Ectodermal cell (in vitro differentiated cells): ENCODE measurements around the gene THSD4.

Source experiments
- H3K27ac ChIP-seq: 2 replicates; pipeline ENCODE4 v1.7.0; 2013; ENCODE audit warnings: mild to moderate bottlenecking, low read depth, low read length; ENCODE audit not compliant: insufficient read depth, poor library complexity, severe bottlenecking
- H3K27me3 ChIP-seq: 2 replicates; pipeline ENCODE4 v1.7.0; 2013; ENCODE audit warnings: mild to moderate bottlenecking, low read length; ENCODE audit not compliant: insufficient read depth, control insufficient read depth, poor library complexity, severe bottlenecking
- H3K36me3 ChIP-seq: one replicate; pipeline ENCODE4 v1.7.0; 2013; ENCODE audit warnings: low read length; ENCODE audit not compliant: control insufficient read depth, insufficient read depth
- H3K4me1 ChIP-seq: one replicate; pipeline ENCODE4 v1.7.0; 2013; ENCODE audit warnings: low read length; ENCODE audit not compliant: control insufficient read depth, insufficient read depth
- H3K4me3 ChIP-seq: 2 replicates; pipeline ENCODE4 v1.7.0; 2013; ENCODE audit warnings: low read depth, low read length, control low read depth; ENCODE audit not compliant: insufficient read depth
- H3K9me3 ChIP-seq: 2 replicates; pipeline ENCODE4 v1.7.0; 2013; ENCODE audit warnings: mild to moderate bottlenecking, low read length, moderate library complexity; ENCODE audit not compliant: control insufficient read depth
- WGBS, 2 experiments: methylation state at CpG; one replicate each; pipeline ENCODE4 v1.1.7; 2013; ENCODE audit warnings: missing lambda C conversion rate in 2 of 2; 5-methylcytosine and 5-hydroxymethylcytosine counted together

The THSD4 gene

GRCh38 chr15:71734709-71735384, 619.6 kb downstream of the THSD4 start:
- H3K4me1 ChIP-seq = no peaks in the 10 kb centered on the region
- H3K9me3 ChIP-seq = no peaks in the 10 kb centered on the region
- no peaks in the 10 kb centered on the region for H3K27me3 ChIP-seq
- WGBS, 2 experiments = 90% methylated on average over 4 of the region's 4 CpGs
- H3K27ac ChIP-seq = no peak overlapping the region
- H3K4me3 ChIP-seq = no peak overlapping the region
- H3K36me3 ChIP-seq = no peaks in the 10 kb centered on the region

GRCh38 chr15:71735385-71735757, 620.1 kb downstream of the THSD4 start:
- WGBS, 2 experiments = 88 to 90% methylated on average over 2 of the region's 2 CpGs

GRCh38 chr15:71736286-71736947, 621.1 kb downstream of the THSD4 start:
- 91 to 92% methylated on average over 5 of the region's 6 CpGs for WGBS, 2 experiments
- no peaks in the 10 kb centered on the region for H3K27me3 ChIP-seq
- no peaks in the 10 kb centered on the region for H3K4me1 ChIP-seq
- no peak overlapping the region for H3K4me3 ChIP-seq
- H3K9me3 ChIP-seq = no peaks in the 10 kb centered on the region
- no peaks in the 10 kb centered on the region for H3K36me3 ChIP-seq
- H3K27ac ChIP-seq = no peak overlapping the region

More at GRCh38 chr15:71735385-71735757, 620.1 kb downstream of the THSD4 start:
- Histone ChIP-seq H3K27me3 (no peaks in the 10 kb centered on the region), H3K36me3 (no peaks in the 10 kb centered on the region), H3K9me3 (no peaks in the 10 kb centered on the region), H3K4me3 (no peak overlapping the region), H3K4me1 (no peaks in the 10 kb centered on the region), H3K27ac (no peak overlapping the region)

GRCh38 chr15:71737761-71738160, 622.5 kb downstream of the THSD4 start:
- Histone ChIP-seq H3K4me3 (no peak overlapping the region), H3K36me3 (no peaks in the 10 kb centered on the region), H3K27me3 (no peaks in the 10 kb centered on the region), H3K9me3 (no peaks in the 10 kb centered on the region), H3K4me1 (no peaks in the 10 kb centered on the region), H3K27ac (no peak overlapping the region)
- WGBS, 2 experiments = 94 to 95% methylated on average over 16 of the region's 16 CpGs

GRCh38 chr15:71739355-71739754, 624.1 kb downstream of the THSD4 start:
- Histone ChIP-seq H3K4me3 (no peak overlapping the region), H3K36me3 (no peaks in the 10 kb centered on the region), H3K4me1 (no peaks in the 10 kb centered on the region), H3K9me3 (no peaks in the 10 kb centered on the region), H3K27me3 (no peaks in the 10 kb centered on the region), H3K27ac (no peak overlapping the region)
- WGBS, 2 experiments = 82 to 86% methylated on average over 1 of the region's 1 CpG

- Histone ChIP-seq H3K4me1 (no peaks in the 10 kb centered on the region), H3K9me3 (no peaks in the 10 kb centered on the region), H3K27ac (no peak overlapping the region), H3K4me3 (no peak overlapping the region), H3K27me3 (no peaks in the 10 kb centered on the region), H3K36me3 (no peaks in the 10 kb centered on the region)
- WGBS, 2 experiments = 95 to 97% methylated on average over 5 of the region's 5 CpGs
Measured at GRCh38 chr15:71742964-71743363, 627.7 kb downstream of the THSD4 start.

- 37 to 72% methylated on average over 2 to 6 of the region's 6 CpGs for WGBS, 2 experiments
Measured at GRCh38 chr15:71743861-71744382, 628.7 kb downstream of the THSD4 start.

GRCh38 chr15:71746719-71747118, 631.4 kb downstream of the THSD4 start:
- no peaks in the 10 kb centered on the region for H3K9me3 ChIP-seq
- H3K27ac ChIP-seq = no peak overlapping the region

More at GRCh38 chr15:71743861-71744382, 628.7 kb downstream of the THSD4 start:
- H3K27me3 ChIP-seq = no peaks in the 10 kb centered on the region
- H3K4me3 ChIP-seq = no peak overlapping the region
- H3K36me3 ChIP-seq = no peaks in the 10 kb centered on the region
- H3K4me1 ChIP-seq = no peaks in the 10 kb centered on the region
- H3K9me3 ChIP-seq = no peaks in the 10 kb centered on the region
- no peak overlapping the region for H3K27ac ChIP-seq

GRCh38 chr15:71747128-71748083, 632.1 kb downstream of the THSD4 start:
- H3K27ac ChIP-seq = no peak overlapping the region
- WGBS, 2 experiments = 94 to 96% methylated on average over 12 of the region's 12 CpGs
- no peaks in the 10 kb centered on the region for H3K27me3 ChIP-seq
- no peaks in the 10 kb centered on the region for H3K36me3 ChIP-seq
- no peak overlapping the region for H3K4me3 ChIP-seq
- no peaks in the 10 kb centered on the region for H3K9me3 ChIP-seq
- no peaks in the 10 kb centered on the region for H3K4me1 ChIP-seq

More at GRCh38 chr15:71746719-71747118, 631.4 kb downstream of the THSD4 start:
- WGBS, 2 experiments = 95 to 96% methylated on average over 17 of the region's 17 CpGs
- Histone ChIP-seq H3K36me3 (no peaks in the 10 kb centered on the region), H3K4me3 (no peak overlapping the region), H3K27me3 (no peaks in the 10 kb centered on the region), H3K4me1 (no peaks in the 10 kb centered on the region)
